GM10847 (cell line): ENCODE results near the gene ADIPOR2.

Source experiments
- POLR2A ChIP-seq: IDR thresholded peaks from 2 replicates; pipeline ENCODE4 v1.6.1; 2011; ENCODE audit not compliant: insufficient read length; ENCODE audit errors: extremely low read depth

Gene ADIPOR2

DNA sequence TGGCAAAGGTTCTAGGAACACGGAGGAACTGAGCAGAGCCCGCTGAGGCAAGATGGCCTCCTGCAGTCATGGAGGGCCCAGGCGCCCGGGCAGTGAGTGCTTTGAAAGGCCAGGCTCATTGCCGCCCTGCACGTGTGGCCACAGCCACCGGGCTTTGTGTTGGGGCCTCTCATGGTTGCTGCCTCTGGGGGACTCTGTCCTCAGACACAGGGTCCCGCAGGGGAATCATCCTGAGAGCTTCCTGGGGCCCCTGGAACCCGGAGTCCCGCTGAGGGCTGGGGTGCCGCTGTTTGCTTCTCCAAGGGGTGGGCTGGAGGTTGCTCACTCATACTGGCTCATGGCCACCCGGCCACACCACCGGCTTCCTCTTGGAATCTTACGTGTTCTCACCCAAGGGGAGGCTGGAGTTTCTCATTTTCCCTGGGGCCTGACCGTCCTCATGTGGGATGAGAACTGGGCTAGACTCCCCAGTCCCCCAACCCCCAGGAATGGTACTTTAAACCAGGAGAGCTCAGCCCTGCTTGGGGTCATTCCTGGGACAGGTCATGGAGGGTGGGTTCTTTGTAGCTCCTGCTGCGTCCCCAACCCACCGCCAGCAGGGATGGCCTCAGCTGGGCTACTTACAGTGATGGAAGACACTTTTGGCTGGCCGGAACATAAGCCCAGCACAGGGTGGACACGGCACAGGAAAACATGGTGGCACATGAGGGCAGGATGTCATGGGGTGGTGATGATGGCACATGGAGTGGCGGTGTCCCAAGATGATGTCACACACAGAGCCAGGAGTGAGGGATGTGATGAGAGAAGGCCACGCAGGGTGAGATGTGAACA is 108.4 kb downstream of the ADIPOR2 start:
- no peak for TF ChIP-seq POLR2A

DNA sequence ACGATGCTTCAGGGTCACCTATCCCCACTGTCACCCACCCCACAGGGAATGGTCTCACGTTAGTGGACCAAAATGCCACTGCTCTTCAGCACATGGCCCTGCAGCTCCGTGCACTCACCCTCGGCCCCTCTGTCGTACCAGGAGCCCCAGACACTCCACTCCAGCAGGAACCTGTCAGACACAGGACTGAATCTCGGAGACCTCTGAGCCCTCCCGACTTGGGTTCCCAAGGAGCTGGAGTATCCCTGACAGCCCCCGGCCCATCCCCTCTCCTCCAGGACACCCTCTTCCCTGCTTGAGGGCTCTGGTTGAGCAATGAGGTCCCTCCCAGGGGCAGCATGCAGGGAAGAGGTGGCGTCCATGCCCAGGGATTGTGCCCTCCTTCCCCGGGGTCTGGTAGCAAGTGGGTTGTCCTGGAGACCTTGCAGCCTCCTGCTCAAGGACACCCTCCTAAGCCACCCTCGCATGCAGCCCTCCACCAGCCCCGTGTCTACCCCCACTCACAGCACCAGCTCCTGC is 109.1 kb downstream of the ADIPOR2 start:
- no peak for TF ChIP-seq POLR2A

DNA sequence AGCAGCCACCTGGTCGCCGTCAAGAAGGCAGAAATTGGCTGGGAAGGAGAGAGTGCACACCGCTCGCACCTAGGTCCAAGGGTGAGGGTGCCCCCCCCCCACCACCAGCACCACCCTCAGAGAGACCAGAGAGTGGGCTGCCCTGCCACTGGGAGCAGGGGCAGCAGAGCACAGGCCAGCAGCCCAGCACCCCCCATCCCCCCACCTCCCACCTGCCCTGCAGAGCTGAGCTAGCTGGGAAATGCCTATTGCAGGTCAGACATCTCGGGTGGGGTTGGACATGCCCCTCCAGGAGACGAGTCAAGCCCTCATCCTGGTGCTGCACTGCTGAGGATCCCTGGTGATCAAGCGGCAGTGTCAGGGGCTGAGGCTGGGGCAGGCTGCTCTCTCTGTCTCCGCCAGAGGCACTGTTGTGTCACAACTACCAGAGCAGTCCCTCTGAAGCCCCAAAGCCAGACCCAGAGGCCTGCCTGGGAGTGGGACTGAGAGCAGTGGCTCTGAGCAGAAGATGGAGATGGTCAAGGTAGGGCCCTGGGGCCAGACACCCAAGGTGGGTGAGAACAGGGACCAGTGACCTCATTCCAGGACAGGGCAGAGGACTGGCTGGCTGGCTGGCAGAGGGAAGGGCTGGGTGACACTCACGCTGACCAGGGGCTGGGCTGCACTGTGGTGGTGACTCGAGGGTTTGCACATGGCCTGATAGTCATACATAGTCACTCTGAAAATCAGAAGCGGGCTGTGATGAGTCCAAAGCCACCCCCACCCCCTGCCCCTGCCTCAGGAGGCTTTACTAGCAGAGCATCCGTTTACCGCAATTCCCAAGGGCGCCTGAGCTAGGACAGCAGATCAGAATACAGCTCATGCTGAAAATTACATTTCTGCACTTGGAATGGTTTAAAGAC is 109.8 kb downstream of the ADIPOR2 start:
- no peak for TF ChIP-seq POLR2A

DNA sequence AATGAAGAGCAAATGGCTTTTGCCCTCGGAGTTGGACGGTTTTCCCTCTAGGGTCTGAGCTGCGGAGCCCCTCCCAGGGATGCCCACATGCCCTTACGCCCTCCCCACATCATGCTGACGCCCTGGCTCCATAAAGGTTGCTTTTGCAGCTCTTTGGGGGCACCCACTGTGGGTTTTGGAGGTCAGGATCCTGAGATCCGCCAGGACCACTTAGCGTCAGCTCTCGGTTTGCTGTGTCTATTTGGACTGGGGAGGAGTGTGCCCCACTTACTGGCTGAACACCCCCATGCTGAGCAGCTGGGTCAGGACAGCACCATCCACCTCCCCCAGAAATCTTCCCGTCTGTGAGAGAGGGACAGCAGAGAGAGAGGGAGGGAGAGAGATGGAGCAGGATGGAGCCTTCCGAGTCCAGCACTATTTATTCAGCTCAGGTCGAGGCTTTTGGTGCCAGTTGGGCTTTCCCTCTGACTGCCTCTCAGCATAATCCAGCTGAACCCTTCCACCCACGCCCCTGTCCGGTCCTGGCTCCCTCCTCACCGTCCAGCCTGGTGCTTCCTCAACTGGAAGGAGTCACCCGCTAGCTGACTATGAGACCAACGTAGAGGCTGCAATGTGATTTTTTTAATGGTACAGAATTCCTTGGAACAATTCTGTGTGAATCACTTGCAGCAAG is 110.6 kb downstream of the ADIPOR2 start:
- no peak for TF ChIP-seq POLR2A

DNA sequence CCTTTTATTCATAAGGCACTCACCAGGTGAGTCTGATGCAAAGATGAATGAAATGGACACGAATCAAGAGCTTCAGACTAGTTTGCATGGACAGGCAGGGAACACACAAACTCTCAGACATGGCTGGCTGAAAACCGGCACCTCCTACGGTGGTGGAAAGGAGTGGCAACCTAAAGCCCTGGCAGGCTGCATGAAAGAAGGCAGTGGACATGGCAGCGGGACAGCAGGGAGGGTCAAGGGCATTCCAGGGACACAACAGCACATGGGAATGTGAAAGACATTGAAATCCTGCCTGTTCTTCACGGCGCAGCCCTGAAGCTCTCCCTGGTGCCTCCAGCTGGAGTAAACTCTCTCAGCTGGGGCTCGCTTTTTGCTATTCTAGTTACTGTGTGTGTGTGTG is 112.9 kb downstream of the ADIPOR2 start:
- TF ChIP-seq POLR2A, result no peak

DNA sequence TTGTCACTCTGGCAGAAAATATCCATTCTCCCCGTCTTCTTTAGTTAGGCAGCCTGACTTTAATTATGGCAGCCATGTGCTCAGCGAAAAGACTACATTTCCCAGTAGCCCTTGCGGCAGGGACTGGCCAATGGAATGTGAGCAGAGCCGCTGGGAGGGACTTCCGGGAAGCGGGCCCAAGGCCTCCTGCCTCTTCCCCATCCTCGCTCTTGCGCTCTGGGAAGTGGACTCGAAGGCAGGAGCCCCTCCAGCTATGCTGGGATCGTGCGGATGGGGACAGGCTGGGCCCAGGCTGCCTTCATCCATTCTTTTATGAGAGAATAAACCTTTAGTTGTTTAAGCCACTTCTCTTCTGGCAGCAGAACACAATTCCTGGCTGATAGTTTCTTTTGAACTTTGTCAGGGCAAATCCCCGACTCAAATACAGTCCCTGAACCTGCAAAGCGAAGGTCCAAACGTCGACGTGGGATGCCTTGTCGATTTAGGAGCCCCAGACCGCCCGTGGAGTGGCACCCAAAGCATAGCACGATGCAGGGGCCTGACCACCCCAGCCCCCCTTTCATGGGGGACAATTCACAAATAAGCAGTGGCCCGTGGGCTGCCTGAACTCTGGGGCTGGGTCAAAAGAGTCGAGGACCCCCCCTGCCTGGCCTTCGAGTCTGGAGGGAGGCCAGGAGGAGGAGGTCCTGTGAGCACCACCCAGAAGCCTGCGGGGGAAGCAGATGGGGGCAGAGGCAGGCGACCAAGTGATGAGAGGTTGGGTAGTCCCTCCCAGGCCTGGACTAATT is 113.9 kb downstream of the ADIPOR2 start:
- TF ChIP-seq POLR2A, result no peak

DNA sequence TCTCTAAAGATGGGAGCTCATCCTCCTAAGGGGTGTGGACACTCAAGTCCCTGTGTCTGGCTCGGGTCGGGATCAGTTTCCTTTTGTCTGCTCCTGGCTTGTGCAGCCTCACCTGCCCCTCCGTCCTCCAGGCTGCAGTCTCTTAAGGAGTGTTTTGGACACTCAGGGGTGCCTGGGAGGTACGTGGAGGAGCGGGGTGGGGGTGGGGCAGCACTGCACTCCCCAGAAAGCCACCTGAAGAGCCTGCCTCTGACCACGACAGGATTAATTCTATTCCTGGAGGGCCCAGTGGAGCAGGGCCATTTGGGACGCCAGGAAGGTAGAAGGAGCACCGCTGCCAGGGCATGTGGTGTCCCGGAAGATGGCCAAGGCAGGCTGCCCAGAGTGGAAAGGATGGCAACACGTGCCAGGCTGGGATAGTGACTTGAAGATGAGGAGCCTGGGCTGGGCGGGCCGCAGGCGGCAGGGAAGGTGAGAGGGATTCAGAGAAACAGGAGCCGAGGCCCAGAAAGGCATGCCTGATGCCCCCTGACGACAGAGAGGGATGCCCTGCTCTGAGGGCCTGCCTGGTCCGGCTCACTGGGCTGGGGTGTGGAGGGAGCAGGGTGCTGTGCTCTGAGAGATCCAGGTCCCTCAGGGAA is 114.7 kb downstream of the ADIPOR2 start:
- TF ChIP-seq POLR2A, result no peak

DNA sequence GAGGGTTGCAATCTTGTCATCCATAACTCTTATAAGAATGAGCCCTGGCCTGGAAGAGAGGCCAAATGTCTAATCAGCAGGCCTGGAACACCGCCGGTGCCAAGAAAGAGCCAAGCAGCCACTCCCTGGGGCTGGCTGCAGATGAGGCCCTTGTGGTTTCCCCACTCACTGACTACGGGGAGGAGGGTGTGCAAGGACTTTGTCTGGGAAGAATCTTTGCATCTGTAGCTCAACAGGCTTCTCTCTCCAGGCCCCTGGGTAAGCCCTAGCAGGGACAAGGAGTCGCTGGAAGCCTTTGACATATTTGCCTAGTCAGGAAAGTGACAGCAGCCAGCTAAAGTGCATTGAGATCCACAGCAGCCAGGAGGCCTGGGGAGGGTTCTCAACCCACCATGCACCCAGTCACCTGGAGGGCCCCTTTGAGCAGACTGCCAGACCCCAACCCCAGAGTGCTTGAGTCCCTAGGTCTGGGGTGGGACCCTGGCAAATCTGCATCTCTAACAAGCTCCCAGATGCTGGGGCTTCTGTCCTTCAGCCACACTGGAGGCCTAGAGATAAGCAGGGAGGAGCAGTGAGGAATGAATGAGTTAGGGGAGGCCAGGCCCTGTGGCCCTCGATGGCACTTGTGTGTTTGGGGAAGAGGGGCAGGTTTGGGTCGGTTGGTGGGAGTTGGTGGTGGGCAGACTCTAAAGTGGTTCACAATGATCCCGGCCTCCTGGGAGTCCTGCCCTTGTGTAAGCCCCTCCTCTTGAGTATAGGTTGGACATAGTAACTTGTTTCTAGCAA is 115.6 kb downstream of the ADIPOR2 start:
- no peak for TF ChIP-seq POLR2A

DNA sequence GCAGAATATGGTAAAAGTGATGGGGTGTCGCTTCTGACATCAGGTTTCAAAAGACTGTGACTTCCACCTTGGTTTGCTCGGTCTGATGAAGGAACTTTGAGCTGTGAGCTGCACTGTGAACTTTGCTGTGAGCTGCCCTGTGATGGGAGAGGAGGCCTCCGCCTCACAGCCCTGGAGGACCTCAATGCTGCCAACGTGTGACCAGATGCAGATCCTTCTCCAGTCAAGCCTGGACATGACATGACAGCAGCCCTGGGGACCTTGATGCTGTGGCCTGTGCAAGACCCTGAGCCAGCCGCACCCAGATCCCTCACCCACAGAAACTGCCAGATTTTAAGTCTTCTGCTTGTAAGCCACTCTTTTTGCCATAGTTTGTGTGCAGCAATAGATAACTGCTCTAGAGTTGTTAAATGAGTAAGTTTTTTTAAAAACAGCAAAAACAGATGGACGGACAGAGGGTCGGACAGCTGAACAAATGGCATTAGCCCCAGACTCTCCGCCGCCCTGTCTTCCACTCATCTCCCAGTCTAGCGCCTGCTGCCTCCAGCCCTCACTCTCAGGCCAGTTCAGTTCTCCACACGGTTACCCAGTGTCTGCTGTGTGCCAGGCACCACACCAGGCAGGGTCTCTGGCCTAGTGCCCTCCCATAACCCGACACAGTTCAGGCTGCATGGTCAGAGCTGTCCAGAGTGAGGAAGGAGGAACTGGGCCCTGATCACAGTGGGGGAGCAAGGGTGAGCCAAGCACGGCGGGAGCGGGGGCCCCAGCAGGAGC is 116.4 kb downstream of the ADIPOR2 start:
- TF ChIP-seq POLR2A, result no peak

DNA sequence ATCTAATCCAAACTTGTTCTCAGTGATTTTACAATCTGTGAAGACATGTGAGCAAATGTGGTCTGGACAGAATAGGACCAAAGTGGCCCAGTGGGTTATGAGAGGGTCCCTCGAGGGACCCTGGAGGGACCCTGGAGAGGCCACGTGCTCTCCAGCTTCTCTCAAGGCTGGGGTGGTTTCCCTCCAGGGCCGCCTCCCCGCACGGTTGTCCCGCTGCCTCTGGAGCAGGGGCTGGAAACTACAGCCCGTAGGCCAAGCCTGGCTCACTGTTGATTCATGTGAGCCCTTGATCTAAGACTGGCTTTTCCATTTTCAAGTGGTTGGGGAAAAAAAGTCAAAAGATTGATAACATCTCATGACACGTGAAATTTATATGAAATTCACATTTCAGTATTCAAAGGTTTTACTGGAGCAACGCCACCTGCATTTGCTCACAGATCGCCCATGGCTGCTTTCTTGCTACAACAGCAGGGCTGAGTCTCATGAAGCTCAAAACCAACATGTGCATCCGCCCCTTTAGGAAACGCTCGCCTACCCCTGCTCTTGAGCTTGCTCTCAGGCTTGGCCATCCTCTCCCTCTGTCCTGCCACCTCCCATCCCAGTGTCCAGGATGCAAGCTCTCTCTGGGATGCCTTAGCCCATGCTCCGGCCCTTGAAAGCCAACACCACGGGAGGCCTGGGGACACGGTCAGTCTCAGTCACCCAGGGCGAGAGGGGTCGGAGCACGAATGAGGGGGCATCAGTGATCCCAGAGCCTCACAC is 117.3 kb downstream of the ADIPOR2 start:
- no peak for TF ChIP-seq POLR2A

DNA sequence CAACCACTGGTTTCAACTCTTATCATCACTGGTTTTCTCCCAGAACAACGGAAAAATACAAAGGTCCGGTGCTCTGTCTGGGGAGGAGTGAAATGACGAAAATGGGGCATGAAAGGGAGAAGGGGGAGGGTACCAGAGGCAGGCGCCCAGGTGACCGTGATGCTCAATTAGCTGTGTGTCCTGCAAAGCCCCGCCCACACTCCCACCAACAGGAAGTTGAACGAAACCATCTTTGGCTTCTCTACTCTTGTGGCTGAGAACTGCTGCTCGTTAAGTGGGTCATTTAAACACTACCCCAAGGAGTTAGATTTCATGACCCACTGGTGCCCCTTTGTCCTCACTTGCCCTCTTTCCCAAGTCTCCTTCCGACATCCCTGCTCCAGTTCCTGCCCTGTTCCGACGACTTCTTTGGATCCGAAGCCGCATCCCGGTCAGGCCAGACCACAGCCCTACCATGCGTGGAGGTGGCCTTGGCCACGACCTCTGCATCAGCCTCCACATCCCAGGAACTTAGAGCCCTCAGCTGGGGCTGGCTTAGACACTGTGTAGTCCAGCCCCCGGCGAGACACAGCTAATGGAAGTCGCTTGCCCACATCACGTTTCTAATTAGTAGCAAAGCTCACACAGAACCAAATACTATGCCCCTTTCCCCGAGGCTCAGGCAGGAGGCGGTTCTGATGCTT is 118.1 kb downstream of the ADIPOR2 start:
- TF ChIP-seq POLR2A, result no peak
